Measurements from ENCODE around the gene PLSCR1.

GRCh38 chr3:146546366-146546965 lies 2.1 kb upstream of the PLSCR1 start:
- no peak for TF ChIP-seq CTCF (IDR thresholded peaks at IDR 0.05)
- no peak for TF ChIP-seq REST (IDR thresholded peaks at IDR 0.05; ENCODE audit: insufficient read depth in 1 of 2, low read depth in 2 of 2, low read length in 1 of 2)
